Panc1 (cell line): ENCODE data around the gene HOXB3.

Experiments used
- CTCF ChIP-seq: fragments of 450-650 bp; IDR thresholded peaks from 2 replicates; pipeline ENCODE4 v1.5.1; 2017; ENCODE audit warnings: mild to moderate bottlenecking
- POLR2AphosphoS5 ChIP-seq: IDR thresholded peaks from 2 replicates; pipeline ENCODE4 v1.6.1; 2012; ENCODE audit warnings: mild to moderate bottlenecking, low read depth, low read length, moderate library complexity
- SIN3A ChIP-seq: IDR thresholded peaks from 2 replicates; pipeline ENCODE4 v1.6.1; 2012; ENCODE audit warnings: low read depth, mild to moderate bottlenecking, low read length, moderate library complexity, borderline replicate concordance; ENCODE audit not compliant: insufficient read depth
- TCF7L2 ChIP-seq: IDR thresholded peaks from 2 replicates; pipeline ENCODE4 v1.6.1; 2011; ENCODE audit warnings: mild to moderate bottlenecking, low read depth, low read length, inconsistent platforms
- TF ChIP-seq, protein P1 (sequence below), 2 experiments: IDR thresholded peaks; 2 replicates each; pipeline ENCODE4 v1.6.1; 2011 to 2012; ENCODE audit warnings: low read depth in 2 of 2, control low read depth in 1 of 2, low read length in 1 of 2, mild to moderate bottlenecking in 1 of 2, moderate library complexity in 1 of 2; ENCODE audit not compliant: insufficient read depth in 1 of 2

GRCh38 chr17:48636177-48637018 lies 46.4 kb upstream of the HOXB3 start:
- TF ChIP-seq CTCF (peak; percentile 93; the same call in 1 of the 2 replicates), TCF7L2 (peak; percentile 73), POLR2AphosphoS5 (no peak), SIN3A (no peak)
- TF ChIP-seq, protein P1, sequence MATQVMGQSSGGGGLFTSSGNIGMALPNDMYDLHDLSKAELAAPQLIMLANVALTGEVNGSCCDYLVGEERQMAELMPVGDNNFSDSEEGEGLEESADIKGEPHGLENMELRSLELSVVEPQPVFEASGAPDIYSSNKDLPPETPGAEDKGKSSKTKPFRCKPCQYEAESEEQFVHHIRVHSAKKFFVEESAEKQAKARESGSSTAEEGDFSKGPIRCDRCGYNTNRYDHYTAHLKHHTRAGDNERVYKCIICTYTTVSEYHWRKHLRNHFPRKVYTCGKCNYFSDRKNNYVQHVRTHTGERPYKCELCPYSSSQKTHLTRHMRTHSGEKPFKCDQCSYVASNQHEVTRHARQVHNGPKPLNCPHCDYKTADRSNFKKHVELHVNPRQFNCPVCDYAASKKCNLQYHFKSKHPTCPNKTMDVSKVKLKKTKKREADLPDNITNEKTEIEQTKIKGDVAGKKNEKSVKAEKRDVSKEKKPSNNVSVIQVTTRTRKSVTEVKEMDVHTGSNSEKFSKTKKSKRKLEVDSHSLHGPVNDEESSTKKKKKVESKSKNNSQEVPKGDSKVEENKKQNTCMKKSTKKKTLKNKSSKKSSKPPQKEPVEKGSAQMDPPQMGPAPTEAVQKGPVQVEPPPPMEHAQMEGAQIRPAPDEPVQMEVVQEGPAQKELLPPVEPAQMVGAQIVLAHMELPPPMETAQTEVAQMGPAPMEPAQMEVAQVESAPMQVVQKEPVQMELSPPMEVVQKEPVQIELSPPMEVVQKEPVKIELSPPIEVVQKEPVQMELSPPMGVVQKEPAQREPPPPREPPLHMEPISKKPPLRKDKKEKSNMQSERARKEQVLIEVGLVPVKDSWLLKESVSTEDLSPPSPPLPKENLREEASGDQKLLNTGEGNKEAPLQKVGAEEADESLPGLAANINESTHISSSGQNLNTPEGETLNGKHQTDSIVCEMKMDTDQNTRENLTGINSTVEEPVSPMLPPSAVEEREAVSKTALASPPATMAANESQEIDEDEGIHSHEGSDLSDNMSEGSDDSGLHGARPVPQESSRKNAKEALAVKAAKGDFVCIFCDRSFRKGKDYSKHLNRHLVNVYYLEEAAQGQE (IDR thresholded peaks at IDR 0.05; ENCODE audit: insufficient read depth in 1 of 2, low read depth in 2 of 2, low read length in 1 of 2): no peak
